Measurements from ENCODE around the gene OR9A2.

OR9A2 gene, protein sequence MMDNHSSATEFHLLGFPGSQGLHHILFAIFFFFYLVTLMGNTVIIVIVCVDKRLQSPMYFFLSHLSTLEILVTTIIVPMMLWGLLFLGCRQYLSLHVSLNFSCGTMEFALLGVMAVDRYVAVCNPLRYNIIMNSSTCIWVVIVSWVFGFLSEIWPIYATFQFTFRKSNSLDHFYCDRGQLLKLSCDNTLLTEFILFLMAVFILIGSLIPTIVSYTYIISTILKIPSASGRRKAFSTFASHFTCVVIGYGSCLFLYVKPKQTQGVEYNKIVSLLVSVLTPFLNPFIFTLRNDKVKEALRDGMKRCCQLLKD

DNA sequence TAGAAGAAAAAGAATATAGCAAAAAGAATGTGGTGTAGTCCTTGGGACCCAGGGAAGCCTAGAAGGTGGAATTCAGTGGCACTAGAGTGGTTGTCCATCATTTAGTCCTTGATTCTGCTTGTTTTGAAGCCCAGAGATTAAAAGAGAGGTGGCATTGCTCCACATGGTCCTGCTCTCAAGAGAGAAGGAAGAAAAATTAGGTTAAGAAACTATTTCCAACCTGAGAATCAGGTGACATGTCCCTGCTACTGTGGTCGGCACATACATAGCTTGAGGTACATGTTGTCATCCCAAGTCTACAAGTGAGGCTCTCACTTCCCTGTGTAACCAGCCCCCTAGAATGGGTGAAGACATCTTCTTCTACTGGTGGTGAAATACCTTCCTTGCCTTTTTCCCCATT lies at the start of gene OR9A2:
Gene OR9A2, minus strand, starts transcription at position 101 of the 400 bp plus-strand sequence. Its CDS starts 0 bp downstream, at position 101.
- no peak for DNase-seq

DNA sequence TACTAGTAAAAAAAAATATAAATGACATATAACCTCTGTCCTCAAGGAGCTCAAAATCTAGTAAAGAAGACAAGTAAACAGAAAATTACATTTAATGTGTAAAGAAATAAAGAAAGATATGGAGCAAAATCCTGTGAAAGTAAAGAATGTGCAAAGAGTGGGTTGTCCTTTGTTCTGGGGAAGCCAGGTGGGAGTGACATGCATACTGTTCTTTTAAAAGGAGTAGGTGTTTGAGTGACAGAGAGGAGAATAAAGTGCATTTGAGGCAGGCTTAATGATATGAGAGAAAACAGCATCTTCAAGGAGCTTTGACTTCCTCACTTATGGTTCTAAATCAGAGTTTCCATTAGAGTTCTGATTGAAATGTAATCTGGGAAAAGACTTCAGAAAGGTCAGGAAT lies 47.2 kb upstream of the OR9A2 start:
- DNase-seq, result no peak

DNA sequence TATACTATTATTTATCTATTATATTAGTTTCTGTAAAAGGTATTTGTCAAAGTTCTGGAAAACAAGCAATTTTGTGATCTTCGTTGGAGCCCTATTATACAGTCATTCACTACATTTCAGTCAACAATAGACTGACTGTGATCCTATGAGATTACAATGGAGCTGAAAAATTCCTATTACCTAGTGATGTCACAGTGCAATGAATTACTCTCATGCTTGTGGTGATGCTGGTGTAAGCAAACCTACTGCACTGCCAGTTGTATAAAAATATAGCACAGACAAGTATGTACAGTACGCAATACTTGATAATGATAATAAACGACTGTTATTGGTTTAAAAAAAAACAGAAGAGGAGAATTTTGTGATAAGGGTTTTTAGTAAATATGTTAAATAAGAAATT lies 46.6 kb upstream of the OR9A2 start:
- DNase-seq, result no peak

DNA sequence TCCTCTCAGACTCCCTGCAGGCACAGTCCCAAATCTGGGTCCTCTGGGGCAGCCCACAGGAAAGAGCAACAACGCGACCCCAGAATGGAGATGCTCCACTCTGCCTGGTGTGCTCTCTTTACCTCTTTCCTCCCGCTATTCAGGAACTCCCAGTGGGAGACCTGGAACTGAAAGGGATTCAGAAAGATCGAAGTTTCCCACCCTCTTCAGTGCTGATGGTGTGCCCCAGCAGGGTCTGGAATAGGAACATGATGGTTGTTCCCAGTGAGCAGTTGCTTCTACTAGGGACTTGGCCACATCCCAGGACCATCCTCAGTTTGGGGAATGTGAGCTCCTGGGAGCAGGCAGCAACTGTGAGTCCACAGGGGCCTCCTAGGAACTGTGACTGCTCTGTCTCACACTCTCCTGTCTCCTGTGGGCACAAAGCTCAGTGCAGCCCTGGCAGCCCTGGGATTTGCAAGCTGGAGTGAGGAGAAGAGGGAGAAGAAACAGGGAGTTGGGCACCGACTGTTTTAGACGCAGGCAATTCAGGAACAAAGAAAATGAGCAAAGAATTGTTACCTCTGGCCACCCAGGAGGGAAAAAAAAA lies 43.1 kb upstream of the OR9A2 start:
- DNase-seq, result no peak

DNA sequence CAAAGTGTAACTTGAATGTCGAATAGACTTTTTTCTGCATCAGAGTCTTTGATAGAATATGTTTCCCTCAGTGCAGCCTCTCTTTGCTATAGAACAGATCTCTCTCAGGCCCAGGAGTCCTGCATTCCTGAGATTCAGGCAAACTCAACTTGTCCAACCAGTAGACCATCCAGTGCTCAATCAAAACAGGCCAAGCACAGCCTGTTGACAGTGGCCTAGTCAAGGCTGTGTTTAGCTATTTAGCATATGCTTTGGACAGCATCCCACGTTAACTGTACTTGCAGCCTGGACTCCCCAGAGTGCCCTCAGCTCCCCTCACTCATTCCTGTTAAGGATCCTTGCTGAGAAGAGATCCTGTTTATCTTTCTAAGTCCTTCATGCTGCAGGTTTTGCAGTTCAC lies 41.5 kb upstream of the OR9A2 start:
- no peak for DNase-seq

DNA sequence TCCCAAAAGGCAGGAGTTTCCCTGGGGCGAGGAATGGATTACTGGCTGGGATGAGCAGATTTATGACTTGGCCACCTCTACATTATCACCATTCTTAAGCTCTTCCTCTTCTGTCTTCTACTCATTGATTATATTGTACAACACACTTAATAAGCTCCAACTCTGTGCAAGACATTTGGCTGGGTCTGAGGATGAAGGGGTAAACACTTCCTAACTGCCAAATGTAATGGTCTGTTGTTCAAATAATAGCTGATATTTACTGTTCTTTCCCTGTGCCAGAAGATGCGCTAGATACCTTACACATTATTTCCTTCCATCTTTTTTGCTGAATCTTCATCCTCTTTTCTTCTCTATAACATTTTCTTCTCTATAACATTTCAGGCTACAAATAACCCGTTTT lies 36.8 kb upstream of the OR9A2 start:
- DNase-seq, result no peak

DNA sequence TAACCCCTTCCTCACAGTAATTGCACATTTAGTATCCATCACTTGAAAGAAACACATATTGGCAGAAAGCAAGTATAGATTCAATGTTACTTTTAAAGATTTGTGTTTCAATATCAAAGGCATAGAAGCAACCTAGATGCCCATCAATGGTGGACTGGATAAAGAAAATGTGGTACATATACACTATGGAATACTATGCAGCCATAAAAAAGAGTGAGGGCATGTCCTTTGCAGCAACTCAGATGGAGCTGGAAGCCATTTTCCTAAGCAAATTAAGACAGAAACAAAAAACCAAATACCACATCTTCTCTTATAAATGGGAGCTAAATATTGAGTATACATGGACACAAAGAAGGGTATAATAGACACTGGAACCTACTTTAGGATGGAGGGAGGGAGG lies 28.8 kb upstream of the OR9A2 start:
- DNase-seq, result no peak

DNA sequence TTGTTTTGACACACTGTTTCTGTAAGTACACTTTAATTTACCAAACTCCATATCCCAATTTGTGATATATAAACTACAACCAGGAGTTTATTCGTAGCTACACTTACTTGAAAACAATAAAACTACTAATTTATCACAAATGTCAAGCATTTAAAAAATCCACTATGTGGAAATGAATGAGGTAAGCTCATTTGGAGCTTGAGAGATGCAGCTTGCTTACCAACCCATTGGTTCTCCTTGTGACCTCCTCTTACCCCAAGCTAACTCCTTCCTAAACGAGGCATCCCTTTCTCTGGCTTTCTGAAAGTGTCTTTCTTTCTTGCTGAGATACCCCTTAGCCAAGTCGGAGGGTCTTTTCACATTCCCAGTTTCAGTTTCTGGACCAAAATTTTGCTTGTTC lies 27.7 kb upstream of the OR9A2 start:
- no peak for DNase-seq

DNA sequence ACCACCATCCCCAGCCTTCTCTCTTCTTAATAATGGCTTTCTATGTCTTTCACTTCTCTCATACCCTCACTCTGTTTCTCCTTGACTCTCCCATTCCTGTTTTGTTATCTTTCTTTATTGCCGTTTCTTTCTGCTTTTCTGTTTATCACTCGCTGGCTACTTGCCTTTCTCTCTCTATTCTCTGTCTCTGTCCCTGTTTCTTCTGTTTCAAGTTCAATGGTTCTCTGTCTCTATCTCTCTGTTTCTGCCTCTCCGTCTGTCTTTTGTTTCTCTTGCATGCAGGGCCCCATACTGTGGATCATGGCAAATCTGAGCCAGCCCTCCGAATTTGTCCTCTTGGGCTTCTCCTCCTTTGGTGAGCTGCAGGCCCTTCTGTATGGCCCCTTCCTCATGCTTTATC lies 25.1 kb upstream of the OR9A2 start, which contains the start of gene OR6V1:
Gene OR6V1, plus strand, starts transcription at position 301 of the 400 bp plus-strand sequence. Its CDS starts 0 bp downstream, at position 301.
- no peak for DNase-seq

DNA sequence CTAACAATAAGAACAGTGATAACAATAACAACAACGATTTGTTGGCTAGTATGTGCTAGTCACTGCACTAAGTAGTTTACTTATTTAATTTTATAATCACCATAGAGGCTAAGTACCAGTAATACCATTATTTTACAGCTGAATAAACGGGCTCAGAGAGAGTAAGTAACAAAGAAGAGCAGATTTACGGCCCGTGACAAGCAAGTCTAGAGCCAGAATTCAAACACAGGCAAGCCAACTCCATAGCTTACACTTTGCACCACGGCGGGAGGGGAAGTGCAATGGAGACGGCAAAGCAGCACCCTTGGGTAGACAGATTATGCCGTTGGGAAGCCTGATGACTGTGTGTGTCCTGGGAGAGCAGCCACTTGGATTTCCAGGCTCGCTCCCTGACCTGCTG lies 24.0 kb upstream of the OR9A2 start:
- DNase-seq, result no peak

DNA sequence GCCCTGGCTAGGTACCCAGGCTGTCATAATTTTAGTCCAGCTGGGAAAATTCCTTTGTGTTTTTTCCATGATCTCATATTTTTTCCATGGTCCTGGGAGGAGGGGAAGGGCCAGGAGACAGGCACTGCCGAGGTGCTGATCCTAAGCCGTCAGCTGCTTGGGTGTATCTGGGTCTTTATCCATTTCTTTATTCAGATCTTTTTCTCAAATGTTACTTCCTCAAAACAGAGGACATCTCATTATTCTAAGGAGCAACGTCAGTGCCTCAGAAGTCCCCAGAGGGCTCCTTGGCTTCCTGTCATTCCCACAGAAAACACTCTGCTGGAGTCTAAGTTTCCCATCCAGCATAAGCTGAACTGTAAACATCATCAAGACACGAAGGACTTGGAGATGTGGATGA lies 22.4 kb upstream of the OR9A2 start:
- DNase-seq, result no peak

DNA sequence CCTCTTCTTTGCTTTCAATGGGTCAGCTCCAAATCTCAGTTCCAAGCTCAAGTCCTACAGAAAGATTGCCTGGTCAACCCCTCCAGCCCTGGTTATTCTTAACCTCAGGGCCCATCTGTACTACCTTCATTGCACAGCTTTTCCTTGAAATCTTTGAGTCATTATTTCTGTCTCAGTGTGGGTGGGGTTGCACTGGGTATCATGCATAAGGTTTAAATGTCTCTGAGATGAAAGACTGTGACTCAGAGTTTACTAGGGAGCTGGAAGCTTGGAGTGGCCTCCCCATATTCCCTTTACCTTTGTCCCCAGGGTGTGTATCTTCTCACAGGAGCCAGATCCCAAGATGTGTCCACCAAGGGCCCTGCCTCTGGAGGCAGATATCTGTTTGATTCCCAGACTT lies 21.9 kb upstream of the OR9A2 start:
- DNase-seq, result no peak

DNA sequence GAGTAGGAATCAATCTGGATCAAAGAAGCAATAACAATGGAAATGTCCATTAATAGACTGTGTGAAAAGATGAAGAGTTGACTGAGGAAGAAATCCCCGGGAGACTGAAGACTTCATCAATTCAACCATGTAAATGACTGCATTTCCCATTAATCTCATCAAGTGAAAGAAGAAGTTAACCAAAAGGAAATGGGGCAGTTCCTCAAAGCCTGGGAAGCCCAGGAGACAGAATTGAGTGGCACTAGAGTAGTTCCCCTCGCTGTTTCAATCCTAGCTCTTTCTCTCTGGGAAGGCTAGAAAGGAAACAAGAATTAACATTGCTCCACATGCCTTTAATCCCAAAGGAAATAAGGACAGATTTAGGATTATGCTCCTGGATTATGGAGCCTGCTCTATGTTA lies 20.4 kb upstream of the OR9A2 start:
- DNase-seq, result no peak

DNA sequence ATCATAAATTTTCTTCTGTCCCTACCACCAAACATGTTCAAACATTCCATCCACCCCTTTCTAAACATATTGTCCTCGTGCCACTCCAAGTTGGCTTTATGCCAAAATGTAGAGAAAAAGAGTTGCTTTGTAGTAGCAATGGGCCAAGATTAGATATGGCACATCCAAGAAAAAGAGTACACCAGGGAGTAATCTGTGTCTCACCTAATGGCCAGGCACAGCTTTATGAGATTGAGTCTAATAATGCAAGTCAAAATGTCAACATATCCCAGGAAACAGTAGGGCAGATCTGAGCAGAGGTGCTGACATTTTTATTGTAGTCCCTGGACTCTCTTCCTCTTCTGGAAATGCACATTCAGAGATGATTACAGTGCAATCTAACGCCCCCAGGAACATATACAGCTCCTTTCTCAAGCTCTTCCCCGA lies 19.5 kb upstream of the OR9A2 start:
- DNase-seq, result no peak

DNA sequence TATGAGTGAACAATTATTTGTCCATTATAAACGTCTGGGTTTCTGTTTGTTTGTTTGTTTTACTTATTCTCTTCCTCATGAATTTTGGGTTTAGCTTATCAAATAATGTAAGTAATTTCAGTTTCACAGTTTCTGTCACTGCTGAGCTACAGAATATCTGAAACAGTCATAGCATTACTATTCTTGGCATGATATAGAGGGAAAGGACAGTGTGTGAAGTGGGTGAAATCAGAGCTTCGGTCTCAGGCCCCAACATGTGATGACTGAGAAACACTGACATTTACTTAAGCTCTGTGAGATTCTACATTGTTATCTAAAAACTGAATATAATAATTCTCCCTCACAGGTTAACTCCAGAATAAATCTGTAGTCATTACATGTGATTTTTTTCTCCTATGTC lies 16.5 kb upstream of the OR9A2 start:
- DNase-seq, result no peak

DNA sequence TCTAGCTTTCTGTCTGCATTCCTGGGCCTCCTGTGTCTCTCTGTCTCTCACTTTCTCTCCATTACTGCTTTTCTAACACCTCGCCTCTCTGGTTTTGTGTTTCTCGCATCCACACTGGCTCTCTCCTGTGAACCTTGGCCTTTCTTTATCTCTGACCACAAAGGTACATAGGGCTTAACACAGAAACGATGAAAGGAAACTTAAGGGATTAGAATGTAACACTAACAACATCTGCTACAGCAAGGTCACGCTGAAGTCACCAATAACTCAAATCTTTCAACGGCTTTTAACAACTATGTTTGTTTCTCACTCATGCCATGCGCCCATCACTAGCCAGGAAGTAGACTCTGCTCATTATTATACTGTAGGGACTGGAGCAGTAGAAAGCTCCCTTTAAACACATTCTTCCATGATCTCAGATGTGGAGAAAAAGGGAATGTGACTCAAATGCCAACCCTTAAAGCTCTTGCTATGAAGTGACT lies 15.9 kb upstream of the OR9A2 start:
- DNase-seq, result no peak

DNA sequence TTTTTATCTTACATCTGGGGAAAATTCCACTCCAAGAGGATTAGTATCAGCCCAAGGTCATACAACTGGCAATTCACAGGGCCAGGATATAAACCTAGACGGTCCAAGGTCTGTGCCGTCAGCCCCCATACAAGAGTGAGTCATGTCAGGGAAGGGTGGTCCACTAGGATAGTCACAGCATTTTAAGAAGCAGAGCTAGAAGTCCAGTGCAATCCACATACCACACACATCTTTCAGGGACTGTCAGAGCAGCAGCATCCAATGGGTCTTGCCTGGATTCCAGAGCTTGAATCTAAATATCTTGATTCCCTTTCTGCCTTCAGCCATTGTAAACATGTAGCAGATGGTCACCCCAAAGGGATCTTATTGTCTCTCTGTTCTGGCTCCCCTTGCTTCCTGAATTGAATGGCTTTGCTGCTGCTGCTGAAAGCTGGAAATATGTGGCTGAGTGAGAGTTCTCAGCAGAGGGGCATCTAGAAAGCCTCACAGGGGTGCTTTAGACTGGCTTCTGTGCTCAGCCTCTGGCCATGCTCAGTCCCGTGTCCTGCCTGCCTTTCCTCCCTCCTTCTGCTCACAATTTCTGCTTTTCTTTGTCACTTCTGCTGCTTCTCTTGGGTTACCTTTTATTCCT lies 15.3 kb upstream of the OR9A2 start:
- DNase-seq, result no peak

DNA sequence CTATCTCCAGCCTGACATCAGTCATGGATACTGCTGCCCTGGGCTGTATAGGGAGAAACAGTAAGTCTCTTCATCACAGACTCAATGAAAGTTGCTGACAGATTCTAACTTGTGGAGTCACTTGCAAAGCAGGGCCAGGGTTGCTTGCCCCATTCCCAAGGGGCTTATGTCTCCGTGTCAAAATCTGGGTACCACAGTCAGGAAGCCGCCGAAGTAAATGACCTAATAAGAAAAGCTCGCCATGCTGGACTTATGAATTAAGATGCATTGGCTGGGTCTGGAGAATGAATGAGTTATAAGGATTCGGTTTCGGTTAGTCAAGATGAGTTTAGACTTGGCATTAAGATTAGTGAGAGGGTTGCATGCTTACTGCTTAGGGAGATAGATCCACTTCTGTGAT lies 14.4 kb upstream of the OR9A2 start:
- DNase-seq, result no peak

DNA sequence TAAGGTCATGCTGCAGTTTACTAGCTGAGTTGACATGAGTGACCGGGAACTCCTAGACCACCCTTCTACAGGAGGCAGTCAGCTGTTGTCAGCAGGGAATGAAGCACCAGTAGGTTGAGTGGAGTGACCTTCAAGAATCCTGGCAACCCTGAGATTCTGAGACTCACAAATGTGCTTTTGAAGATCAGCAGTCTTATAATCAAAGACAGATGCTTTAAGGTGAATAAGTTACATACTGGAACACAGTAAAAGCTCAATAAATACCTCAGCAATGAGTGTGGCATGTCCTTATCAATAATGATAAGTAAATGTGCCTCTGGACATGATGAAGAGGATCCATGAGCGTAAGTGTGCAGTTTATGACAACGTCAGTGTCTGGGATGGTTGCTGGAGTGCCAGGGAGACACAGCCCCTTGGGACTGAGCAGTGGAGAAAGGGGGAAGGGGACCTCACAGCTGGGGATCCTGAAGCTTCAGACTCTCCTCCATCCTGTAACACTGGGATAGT lies 13.3 kb upstream of the OR9A2 start:
- DNase-seq, result no peak

DNA sequence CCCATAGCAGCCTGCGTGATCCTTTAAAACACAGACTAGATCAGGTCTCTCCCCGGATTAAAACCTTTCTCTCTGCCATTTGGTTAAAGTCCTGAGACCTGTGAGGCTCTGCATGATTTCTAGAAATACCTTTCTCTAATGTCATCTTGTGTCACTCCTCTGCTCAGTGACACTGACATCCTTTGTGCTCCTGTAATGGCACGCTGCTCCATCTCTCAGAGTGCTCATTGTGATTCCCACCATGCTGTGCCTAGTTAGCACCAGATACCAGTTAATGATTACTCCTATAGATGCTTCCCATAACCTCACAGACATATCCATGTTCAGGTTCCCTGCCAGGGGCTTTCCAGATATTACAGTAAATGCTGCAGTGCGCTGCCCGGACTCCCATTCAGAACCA lies 11.7 kb upstream of the OR9A2 start:
- no peak for DNase-seq

DNA sequence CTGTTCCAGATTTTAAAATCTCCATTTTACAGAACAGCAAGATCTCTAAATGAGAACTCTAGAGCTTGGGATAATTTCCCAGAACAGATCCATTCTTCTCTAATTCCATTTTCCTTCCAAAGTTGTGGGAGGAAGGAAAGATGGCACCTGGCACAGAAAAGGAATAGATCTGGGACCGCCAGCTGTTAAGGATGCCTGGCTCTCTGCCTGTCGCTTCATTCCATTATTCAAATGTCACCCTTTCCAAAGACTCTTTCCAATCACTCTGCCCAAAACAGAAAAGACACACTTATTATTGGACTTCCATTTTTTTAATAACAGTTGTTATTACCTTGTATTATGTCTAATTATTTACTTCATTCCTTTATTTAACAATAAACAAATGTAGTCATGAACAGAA lies 751 bp upstream of the OR9A2 start:
- no peak for DNase-seq

DNA sequence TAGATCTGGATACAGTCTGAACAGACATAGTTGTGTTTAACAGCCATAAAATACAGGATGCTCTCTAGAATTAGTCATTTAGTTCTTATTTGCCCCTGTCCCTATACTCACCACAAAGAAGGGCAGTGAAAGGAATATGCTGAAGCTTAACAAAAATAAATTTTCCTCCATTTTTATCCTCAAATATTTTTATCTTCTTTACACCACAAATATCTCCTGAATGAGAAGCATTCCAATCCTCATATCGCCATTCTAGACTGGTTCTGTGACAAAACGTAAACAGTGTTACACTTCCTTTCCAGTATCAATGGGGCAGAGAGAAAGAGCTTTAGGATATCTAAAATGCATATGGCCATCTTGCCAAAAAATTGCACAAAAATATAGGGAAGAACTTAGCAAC lies 1.6 kb downstream of the OR9A2 start:
- DNase-seq, result no peak

DNA sequence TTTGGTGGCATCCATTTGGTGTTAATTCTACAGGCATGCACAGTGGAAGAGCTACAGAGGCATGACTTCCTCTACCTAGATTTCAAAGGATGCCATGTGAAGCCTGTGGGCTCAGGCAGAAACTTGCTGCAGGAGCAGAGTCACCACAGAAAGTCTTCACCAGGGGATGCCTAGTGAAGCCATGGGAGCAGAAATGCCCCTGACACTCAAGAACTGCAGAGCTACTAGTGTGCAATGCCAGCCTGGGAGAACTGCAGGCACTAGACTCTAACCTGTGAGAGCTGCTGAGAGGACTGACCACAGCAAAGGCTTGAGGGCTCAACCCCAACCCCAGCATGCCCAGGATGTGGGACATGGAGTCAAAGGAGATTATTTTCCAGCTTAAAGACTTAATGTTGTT lies 3.9 kb downstream of the OR9A2 start:
- DNase-seq, result no peak

DNA sequence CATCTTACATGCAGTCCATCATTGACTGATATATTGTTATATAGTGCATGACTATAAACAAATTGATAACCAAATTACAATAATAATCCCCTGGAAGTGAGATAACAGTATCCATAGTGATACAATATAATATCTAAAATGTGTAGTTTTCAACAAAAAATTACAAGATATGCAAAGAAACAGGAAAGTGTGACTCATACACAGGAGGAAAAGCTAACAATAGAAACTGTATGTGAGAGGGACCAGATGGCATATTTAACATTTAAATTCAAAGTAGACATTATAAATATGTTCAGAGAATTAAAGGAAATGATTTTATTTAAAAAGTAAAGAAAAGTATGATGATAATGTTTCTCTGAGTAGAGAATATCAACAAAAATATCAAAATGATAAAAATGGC lies 8.0 kb downstream of the OR9A2 start:
- DNase-seq, result no peak

Measured in NCI-H1048 (cell line).